Mucosa of stomach (tissue), 1 donor: ENCODE measurements around the gene PFDN1.

ENCODE experiments used
- H3K27me3 ChIP-seq: one replicate; pipeline ENCODE4 v1.7.0; 2013; ENCODE audit warnings: mild to moderate bottlenecking, low read length; ENCODE audit not compliant: control insufficient read depth, insufficient read depth
- H3K36me3 ChIP-seq: one replicate; pipeline ENCODE4 v1.7.0; 2013; ENCODE audit warnings: low read length; ENCODE audit not compliant: control insufficient read depth, insufficient read depth
- H3K4me1 ChIP-seq: one replicate; pipeline ENCODE4 v1.7.0; 2013; ENCODE audit warnings: mild to moderate bottlenecking, low read length; ENCODE audit not compliant: control insufficient read depth, insufficient read depth
- H3K4me3 ChIP-seq: one replicate; pipeline ENCODE4 v1.7.0; 2013; ENCODE audit warnings: low read length
- H3K9ac ChIP-seq: one replicate; pipeline ENCODE4 v1.7.0; 2013; ENCODE audit warnings: mild to moderate bottlenecking, low read length, moderate library complexity
- H3K9me3 ChIP-seq: one replicate; pipeline ENCODE4 v1.7.0; 2013; ENCODE audit warnings: mild to moderate bottlenecking, low read length, moderate library complexity; ENCODE audit not compliant: control insufficient read depth
- donor health status: Pancreatic carcinoma.

PFDN1 gene

DNA sequence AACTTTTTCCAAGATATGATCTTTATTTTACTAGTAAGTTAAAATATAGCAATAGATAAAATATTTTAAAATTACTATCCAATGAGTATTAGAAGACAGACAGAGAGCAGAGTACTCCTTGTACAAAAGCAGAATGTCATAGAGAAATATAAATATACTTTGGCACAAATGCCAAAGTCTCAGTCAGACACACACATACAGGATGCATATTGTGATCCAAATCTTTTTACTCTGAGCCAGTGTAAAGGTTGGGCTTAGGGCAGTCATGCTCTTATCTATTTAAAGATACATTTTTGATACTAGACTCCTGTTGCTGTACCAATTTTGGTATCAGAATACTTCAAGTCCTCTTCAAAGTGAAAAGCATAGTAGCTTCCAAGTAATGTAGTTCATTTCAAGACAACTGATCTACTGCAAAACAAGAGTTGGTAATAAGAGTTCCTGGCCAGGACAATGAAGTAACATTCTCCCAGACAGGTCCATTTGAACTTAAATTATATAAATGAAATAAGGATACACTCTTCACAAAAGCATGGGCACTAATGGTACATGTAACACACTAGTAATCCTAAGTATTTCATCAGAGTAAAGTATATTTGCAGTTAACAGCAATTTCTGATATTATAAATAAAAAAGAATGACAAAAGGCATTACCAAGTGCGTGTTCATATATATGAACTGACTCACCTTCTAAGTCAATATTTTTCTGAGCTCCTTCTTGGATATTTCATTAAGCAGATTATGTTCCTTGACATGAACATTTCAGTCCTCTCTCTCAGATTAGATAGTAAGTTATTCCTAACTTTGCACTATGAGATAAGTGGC, 10.5 kb downstream of the PFDN1 start:
- no peak overlapping the region for H3K4me3 ChIP-seq
- no peaks in the 10 kb centered on the region for H3K27me3 ChIP-seq
- H3K4me1 ChIP-seq = peaks cover 26% of the 10 kb centered on the region

DNA sequence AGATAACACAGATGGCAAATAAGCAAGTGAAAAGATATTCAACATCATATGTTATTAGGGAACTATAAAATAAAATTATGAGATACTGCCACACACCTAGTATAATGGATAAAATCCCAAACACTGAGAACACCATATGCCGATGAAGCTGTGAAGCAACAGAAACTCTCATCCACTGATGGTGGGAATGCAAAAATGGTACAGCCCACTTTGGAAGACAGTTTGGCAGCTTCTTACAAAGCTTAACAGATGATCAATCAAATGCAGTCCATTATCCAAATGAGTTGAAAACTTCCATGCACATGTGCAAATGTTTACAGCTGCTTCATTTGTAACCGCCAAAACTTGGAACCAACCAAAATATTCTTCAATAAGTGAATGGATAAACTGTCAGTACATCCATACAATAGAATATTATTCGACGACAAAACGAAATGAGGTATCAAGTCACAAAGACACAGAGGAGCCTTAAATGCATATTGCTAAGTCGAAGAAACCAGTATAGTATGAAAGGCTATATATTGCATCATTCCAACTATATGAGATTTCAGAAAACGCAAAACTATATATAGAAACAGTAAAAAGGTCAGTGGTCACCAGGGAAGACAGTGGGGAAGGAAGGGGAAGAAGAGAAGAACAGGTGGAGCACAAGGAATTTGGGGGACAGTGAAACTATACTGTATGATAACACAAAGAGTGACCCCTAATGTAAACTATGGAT, 14.9 kb downstream of the PFDN1 start:
- Histone ChIP-seq H3K9me3 (no peaks in the 10 kb centered on the region), H3K9ac (no peak overlapping the region), H3K36me3 (no peaks in the 10 kb centered on the region), H3K4me1 (peaks cover under 1% of the 10 kb centered on the region), H3K4me3 (no peak overlapping the region), H3K27me3 (no peaks in the 10 kb centered on the region)

More for the DNA sequence above, 10.5 kb downstream of the PFDN1 start:
- no peaks in the 10 kb centered on the region for H3K9me3 ChIP-seq
- H3K9ac ChIP-seq = no peak overlapping the region
- no peaks in the 10 kb centered on the region for H3K36me3 ChIP-seq

DNA sequence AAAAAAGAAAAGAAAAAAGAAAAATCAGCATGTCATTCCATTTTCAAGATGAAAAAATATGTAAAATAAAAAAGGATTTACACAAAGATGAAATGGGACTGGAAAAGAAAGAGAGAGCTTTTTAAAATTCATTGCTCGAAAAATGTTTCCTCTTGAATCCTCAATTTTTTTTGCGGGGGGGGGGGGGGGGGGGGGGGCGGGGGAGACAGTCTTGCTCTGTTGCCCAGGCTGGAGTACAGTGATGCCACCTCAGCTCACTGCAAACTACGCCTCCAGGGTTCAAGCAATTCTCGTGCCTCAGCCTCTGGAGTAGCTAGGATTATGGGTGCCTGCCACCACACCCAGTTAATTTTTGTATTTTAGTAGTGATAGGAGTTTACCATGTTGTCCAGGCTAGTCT, 16.5 kb downstream of the PFDN1 start:
- Histone ChIP-seq H3K4me3 (no peak overlapping the region), H3K9ac (no peak overlapping the region), H3K4me1 (no peaks in the 10 kb centered on the region), H3K27me3 (no peaks in the 10 kb centered on the region), H3K36me3 (no peaks in the 10 kb centered on the region), H3K9me3 (no peaks in the 10 kb centered on the region)

DNA sequence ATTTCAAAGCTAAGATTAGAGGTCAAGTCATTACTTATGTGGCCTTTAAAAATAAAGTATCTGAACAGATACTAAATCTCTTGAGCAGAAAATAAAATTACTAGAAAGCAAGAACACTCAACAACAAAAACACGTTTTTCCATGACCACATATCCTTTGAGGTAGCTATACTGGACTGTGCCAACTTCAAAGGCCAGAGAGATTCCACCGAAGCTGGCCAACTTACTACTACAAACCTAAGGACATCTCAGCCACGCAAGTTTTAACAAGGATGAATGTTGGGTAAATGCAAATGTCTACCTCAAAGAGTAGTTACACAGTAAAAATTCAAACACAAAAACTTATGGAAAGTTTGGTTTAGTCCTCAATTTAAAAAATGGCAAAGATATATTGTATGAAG, 18.9 kb downstream of the PFDN1 start:
- Histone ChIP-seq H3K27me3 (no peaks in the 10 kb centered on the region), H3K4me3 (no peak overlapping the region), H3K4me1 (no peaks in the 10 kb centered on the region), H3K9me3 (no peaks in the 10 kb centered on the region), H3K36me3 (no peaks in the 10 kb centered on the region), H3K9ac (no peak overlapping the region)

DNA sequence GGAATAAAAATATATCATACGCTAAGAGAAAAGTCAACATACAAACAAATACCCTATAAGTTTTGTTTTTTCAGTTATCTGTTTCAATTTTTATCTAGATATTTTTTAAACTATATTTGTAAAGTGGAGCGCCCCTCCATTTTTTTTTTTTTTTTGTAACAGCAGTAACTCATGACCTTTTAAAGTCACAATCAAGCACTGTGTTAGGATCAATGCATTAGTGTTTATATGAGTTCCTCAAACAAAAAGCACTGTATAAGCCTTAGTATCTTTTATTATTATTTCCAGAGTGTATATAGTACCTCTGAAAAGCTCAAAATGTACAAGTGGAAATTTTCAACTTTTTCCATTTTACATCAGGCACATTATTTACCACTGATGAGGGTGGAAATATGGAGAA, 20.6 kb downstream of the PFDN1 start:
- Histone ChIP-seq H3K4me3 (no peak overlapping the region), H3K36me3 (no peaks in the 10 kb centered on the region), H3K27me3 (no peaks in the 10 kb centered on the region), H3K9me3 (no peaks in the 10 kb centered on the region), H3K9ac (no peak overlapping the region), H3K4me1 (no peaks in the 10 kb centered on the region)

DNA sequence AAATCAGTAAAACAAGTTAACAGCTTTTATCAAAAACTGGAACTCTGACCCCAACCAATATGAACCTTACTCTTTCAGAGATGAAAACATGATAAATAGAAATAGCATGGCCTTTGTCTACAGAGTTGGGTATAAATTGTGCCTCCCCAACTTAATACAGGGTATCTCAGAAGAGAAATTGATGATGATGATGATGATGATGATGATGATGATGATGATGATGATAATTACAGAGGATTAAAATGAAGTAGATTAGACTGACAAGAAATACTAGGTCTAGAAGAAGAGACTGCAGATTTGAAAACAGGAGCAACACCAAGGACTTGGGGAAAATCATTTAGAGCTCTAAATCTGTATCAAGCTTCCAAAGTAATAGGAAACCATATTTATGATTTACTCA, 27.1 kb downstream of the PFDN1 start:
- Histone ChIP-seq H3K9ac (no peak overlapping the region), H3K4me3 (no peak overlapping the region), H3K36me3 (no peaks in the 10 kb centered on the region), H3K27me3 (no peaks in the 10 kb centered on the region), H3K9me3 (no peaks in the 10 kb centered on the region), H3K4me1 (no peaks in the 10 kb centered on the region)

DNA sequence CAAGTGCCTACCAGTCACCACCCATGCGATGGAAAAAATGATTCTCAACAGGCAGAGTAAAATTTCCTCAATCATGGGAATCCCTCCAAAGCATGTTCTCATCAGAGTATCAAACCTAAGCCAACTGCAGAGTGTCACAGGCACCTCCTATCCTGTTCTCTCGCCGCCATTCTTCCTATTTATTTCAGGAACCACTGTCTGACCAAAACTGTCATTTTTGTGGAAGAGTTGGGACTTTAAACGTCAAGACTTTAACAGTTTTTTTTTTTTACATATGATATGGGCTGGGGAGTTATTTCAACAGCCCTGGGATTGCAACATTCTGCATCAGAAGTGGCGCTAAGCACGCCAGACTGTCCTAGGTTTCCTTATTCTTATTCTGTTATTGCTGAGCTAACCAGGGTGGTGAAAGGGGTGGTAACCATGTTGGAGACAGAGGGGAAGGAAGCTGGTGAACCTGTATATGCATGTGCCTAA, 29.5 kb downstream of the PFDN1 start:
- Histone ChIP-seq H3K4me1 (no peaks in the 10 kb centered on the region), H3K27me3 (no peaks in the 10 kb centered on the region), H3K4me3 (no peak overlapping the region), H3K36me3 (no peaks in the 10 kb centered on the region), H3K9me3 (no peaks in the 10 kb centered on the region), H3K9ac (no peak overlapping the region)

DNA sequence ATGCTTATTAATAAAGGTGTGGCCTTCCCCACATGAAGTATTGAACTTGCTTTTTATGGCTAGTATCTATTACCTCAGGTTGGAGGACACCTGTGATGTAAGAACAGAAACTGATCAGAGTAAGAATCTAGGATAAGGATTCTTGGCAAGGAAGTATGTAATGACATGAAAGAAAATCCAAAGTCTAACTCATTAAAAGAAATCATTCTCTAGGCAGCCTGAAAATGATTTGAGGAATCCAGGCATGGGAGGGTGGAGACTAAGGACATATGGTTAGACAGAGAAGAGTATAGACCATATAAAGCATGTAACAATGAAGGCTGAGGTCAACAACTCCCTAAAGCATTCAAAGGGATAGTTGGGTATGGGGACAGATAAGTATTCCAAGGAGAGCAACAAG, 32.9 kb downstream of the PFDN1 start:
- Histone ChIP-seq H3K27me3 (no peaks in the 10 kb centered on the region), H3K36me3 (no peaks in the 10 kb centered on the region), H3K4me3 (no peak overlapping the region), H3K9me3 (no peaks in the 10 kb centered on the region), H3K4me1 (peaks cover 21% of the 10 kb centered on the region), H3K9ac (no peak overlapping the region)

DNA sequence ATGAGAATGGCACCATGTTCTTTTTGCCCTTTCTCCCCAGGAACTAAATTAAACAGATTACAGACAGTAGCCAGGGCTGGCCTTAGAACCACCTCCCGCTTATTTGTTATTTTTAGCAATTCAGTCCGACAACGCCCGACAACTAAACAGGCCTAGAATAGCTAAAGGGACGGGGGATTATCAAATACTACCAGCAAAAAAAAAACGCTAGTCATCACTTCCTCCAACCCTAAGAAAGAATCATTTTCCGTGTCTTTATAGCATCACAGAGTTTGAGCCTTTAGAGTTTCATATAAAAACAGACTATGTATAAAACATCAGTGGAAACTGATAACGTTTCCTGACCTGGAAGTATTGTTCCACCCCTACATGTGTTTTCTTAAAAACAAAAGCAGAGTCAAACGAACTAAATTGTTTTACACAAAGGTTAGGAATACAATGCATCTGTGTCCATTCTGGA, 35.3 kb downstream of the PFDN1 start:
- H3K27me3 ChIP-seq = no peaks in the 10 kb centered on the region
- peaks cover 28% of the 10 kb centered on the region for H3K4me1 ChIP-seq
- H3K9me3 ChIP-seq = no peaks in the 10 kb centered on the region
- no peak overlapping the region for H3K9ac ChIP-seq
- H3K4me3 ChIP-seq = no peak overlapping the region
- no peaks in the 10 kb centered on the region for H3K36me3 ChIP-seq

DNA sequence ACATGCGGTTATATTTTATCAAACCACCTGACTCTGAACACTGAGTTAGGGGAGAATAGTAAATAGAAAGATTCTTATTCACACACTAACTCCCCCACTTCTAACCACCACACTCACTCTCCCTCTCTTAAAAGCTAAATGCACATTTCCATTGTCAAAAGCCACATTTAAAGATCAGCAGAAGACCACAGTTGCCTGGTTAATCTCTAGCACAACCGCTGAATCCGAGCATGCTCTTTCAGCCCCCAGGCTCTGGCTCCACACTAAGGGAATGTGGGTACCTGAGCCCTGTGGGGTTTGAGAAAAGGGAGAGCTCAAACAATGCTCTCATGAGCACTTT, 35.7 kb downstream of the PFDN1 start:
- H3K4me1 ChIP-seq = peaks cover 32% of the 10 kb centered on the region
- H3K9me3 ChIP-seq = no peaks in the 10 kb centered on the region
- no peaks in the 10 kb centered on the region for H3K36me3 ChIP-seq
- H3K9ac ChIP-seq = no peak overlapping the region
- H3K27me3 ChIP-seq = no peaks in the 10 kb centered on the region
- H3K4me3 ChIP-seq = no peak overlapping the region

DNA sequence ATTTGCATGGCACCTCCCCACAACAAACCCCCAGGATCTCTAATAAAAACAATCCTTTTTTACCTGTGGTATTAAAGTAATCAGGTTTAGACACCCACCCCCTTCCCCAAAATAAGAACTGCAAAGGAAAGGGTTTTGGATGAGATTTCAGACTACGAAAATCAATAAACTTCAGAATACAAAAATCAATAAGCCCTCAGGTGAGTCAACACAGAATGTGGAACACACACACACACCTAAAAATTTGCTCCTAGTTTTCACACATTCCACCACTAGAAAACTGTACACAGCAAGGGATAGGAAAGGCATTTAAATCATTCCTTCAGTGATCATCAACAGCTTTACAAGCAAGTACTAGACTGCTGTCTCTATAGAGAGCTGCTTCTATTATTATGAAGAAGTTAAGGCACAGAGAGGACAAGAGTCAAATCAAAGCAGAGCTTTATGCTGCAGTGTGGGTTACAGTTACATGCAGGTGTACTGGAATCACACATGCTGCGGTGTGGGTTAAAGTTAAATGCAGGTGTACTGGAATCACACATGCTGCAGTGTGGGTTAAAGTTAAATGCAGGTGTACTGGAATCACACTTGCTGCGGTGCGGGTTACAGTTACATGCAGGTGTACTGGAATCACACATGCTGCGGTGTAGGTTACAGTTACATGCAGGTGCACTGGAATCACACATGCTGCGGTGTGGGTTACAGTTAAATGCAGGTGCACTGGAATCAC, 36.3 kb downstream of the PFDN1 start:
- Histone ChIP-seq H3K9me3 (no peaks in the 10 kb centered on the region), H3K9ac (no peak overlapping the region), H3K36me3 (no peaks in the 10 kb centered on the region), H3K4me3 (no peak overlapping the region), H3K27me3 (no peaks in the 10 kb centered on the region), H3K4me1 (peaks cover 37% of the 10 kb centered on the region)

DNA sequence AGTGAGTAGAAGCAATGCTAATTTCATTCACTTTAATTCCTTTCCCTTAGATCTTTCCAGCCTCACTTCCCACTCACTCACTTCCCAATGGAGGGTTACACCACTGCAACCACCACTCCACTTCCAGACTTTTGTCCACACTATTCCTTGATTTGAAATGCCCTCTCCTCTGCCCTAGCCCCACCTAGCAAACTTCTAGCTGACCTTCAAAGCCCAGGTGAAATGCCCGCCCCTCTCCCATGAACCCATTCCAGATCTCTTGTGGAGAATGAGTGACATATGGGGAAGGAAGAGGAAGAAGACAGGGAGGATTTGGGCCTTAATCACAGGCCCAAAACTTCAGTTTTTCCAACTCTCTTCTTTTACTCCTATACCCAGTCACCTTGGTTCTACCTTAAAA, 37.1 kb downstream of the PFDN1 start:
- no peaks in the 10 kb centered on the region for H3K9me3 ChIP-seq
- H3K36me3 ChIP-seq = no peaks in the 10 kb centered on the region
- H3K4me1 ChIP-seq = peaks cover 45% of the 10 kb centered on the region
- H3K4me3 ChIP-seq = no peak overlapping the region
- H3K27me3 ChIP-seq = no peaks in the 10 kb centered on the region
- H3K9ac ChIP-seq = no peak overlapping the region
